AG09309 (cell line): ENCODE measurements around the gene HNMT.
"Not testable (repeated sequence)": the region's sequence is repeated elsewhere in the genome, so short reads cannot be mapped to it uniquely, and the experiment has no call there.

Experiments used
- DNase-seq: peaks from one replicate; pipeline ENCODE4 v3.0.0-alpha.2; 2010; ENCODE audit warnings: low read depth
- H3K4me3 ChIP-seq: 2 replicates; pipeline ENCODE4 v1.5.1; 2011; ENCODE audit warnings: mild to moderate bottlenecking, low read depth, low read length, moderate library complexity; ENCODE audit not compliant: control insufficient read depth
- TF ChIP-seq, protein P1 (sequence below): IDR thresholded peaks from 2 replicates; pipeline ENCODE4 v1.5.1; 2011; ENCODE audit warnings: mild to moderate bottlenecking, low read depth, low read length, inconsistent platforms; ENCODE audit not compliant: insufficient read depth, control insufficient read depth; ENCODE audit errors: missing control alignments

The HNMT gene

DNA sequence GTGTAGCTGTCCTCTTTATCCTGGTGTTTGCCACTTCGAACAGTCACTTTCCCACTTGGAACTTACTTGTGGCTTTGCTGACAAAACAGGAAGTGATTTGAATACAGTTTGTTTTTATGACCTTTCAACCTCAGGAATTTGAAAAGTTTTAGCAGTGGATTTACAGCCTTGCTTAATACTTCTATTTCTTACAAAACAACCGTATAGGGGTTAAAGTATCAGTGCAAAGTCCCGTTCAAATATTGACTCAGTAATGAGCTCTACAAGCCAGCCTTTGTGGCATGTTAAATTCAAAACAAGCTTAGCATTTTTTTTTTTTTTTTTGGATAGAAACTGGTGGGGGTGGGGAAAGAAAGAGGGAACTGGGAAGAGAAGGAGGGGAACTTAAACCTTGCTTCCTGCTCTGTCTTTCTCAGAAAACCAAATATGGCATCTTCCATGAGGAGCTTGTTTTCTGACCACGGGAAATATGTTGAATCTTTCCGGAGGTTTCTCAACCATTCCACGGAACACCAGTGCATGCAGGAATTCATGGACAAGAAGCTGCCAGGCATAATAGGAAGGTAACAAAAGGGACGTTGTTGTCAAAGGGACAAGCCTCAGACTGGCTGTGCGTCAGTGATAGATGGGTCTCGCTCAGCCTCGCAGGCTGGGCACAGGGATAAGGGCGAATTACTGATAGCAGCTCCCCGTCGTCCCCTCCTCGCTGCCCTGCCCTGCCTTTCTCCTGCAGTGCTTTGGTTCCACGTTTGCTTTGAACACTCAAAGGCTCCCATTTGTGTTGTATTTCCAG lies at the start of gene HNMT:
HNMT (plus strand) TSS at position 408 of the 793 bp plus-strand sequence; CDS start at position 427, 19 bp downstream.
- peak within 1 kb of the TSS; percentile 37 for H3K4me3 ChIP-seq
- TF ChIP-seq, protein P1, sequence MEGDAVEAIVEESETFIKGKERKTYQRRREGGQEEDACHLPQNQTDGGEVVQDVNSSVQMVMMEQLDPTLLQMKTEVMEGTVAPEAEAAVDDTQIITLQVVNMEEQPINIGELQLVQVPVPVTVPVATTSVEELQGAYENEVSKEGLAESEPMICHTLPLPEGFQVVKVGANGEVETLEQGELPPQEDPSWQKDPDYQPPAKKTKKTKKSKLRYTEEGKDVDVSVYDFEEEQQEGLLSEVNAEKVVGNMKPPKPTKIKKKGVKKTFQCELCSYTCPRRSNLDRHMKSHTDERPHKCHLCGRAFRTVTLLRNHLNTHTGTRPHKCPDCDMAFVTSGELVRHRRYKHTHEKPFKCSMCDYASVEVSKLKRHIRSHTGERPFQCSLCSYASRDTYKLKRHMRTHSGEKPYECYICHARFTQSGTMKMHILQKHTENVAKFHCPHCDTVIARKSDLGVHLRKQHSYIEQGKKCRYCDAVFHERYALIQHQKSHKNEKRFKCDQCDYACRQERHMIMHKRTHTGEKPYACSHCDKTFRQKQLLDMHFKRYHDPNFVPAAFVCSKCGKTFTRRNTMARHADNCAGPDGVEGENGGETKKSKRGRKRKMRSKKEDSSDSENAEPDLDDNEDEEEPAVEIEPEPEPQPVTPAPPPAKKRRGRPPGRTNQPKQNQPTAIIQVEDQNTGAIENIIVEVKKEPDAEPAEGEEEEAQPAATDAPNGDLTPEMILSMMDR = no peak
- DNase-seq = peak; percentile 67

DNA sequence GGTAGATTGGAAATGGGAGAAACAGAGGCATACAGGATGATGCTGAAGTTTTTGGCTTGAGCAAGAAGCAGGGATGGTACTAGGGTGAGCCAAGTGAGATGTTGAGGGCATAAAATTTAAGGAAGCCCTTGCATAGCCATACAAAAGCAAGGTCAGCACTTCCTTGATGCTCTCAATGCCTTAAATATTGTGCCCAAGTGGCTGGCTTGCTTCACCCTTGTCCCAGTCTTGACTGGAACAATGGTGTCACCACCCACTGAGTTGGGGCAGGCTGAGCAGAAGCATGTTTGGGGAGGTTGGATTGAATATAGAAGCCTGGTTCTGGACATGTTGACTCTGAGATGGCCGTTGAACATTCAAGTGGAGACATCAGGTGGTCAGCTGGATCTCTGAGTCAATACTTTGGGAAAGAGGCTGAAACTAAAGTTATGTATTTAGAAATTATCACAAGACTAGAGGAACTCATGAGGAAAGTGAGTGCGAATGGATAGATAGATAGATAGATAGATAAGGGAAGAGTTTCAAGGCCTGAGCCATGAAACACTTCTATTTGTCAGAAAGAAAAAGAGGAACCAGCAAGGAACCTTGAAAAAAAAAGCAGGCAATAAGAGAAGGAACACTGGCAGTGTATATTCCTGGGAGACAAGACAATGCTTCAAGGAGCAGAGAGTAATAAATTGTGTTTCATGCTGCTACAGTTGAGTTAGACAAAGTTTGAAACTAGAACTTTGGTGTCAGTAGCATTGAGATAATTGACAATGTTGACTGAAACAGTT lies 43.0 kb upstream of the HNMT start:
- no peak for DNase-seq
- no peak overlapping the region for H3K4me3 ChIP-seq
- TF ChIP-seq, protein P1 = no peak

DNA sequence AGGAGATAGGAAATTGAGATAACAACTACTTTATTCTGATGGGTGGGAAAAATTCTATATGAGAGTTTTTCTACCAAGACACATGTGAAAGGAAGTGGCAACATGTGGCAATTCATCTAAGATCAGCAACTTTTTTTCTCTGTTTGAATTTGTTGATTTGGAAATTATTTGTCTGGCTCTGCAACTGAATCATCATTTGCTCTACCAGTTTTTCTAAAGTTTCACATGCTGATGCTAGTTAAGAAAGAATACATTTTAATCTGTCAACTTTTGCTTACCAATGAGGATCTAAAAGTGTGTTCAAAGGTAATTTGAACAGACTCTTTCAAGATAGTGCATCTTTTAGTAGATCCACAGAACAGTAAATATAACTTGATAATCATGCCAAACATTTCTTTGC lies 42.1 kb upstream of the HNMT start:
- not testable (repeated sequence) for H3K4me3 ChIP-seq, DNase-seq

DNA sequence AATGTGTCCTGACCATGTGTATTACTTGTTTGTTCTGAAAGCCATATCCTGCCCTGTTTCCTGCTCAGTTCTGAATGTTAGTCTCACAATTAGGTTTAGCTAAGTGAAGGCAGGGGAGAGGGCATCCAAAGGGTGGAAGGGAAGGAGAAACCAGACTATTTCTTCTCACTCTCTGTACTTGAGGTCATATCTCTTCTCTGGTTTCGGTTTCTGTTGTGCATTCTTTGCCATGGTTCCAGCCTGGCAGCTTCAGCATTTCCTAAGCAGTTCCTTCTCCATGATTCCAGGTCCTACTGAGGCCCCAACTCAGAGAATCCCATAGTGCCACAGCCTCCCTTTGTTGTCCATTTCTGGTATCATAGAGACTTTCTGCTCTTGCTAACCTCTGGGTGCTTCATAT lies 40.3 kb upstream of the HNMT start:
- TF ChIP-seq, protein P1 = no peak
- no peak for DNase-seq
- no peak overlapping the region for H3K4me3 ChIP-seq

DNA sequence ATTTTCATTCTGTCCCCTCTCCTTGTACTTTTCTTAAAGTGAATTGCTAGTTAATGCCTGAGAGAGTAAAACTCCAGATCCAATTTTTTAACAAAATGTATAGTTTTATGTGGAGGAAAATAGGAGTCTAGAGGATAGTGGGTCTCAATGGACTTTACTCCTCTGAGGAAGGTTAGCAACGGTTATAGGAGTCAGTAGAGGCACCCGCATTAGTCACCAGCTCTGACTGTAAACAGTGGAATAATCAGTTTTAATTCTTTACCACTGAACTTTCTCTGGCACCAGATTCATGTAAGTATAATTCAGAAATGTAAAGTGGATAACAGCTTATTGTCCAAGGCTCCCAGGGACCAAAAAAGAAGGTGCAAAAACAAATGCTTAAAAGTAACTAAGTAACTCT lies 38.7 kb upstream of the HNMT start:
- DNase-seq = no peak
- TF ChIP-seq, protein P1 = no peak
- H3K4me3 ChIP-seq = no peak overlapping the region

DNA sequence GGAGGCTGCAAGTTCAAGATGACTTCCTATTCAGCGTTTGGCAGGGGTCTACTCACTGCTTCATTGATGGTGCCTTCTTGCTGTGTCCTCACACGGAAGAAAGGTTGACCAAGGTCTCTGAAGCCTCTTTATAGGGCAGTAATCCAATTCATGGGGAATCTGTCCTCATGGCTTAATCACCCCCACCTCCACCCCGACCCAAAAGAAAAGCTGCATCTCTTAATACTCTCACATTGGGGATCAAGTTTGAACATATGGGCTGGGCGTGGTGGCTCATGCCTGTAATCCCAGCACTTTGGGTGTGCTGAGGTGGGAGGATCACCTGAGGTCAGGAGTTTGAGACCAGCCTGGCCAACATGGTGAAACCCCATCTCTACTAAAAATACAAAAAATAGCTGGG lies 36.4 kb upstream of the HNMT start:
- H3K4me3 ChIP-seq = no peak overlapping the region
- no peak for DNase-seq
- TF ChIP-seq, protein P1 = no peak
